BJ (cell line): ENCODE measurements around the gene SPATA18. TPM values are rescaled to one million over a fixed set of nuclear protein-coding genes. Genes with fewer than 3 reads are reported as not detected.

Experiments
- CTCF ChIA-PET: fragments of 350-600 bp; formaldehyde crosslinking; extraction: SDS; loops from one replicate; lab custom pipeline; 2021; ENCODE audit warnings: antibody characterized with exemption, inconsistent platforms; lab: Yijun Ruan, JAX
- POLR2A ChIA-PET: fragments of 300-600 bp; sonication (Branson Sonifier 250); formaldehyde crosslinking; extraction: SDS; loops from one replicate; lab custom pipeline; 2021; ENCODE audit warnings: antibody characterized with exemption; lab: Charles Lee
- DNase-seq: peaks from one replicate; pipeline ENCODE4 v3.0.0-alpha.2; 2011; ENCODE audit warnings: low read depth
- H3K27me3 ChIP-seq: 2 replicates; pipeline ENCODE4 v1.6.0; 2011; ENCODE audit warnings: low read length; ENCODE audit not compliant: control insufficient read depth, insufficient read depth
- H3K36me3 ChIP-seq: 2 replicates; pipeline ENCODE4 v1.5.1; 2011; ENCODE audit warnings: low read length; ENCODE audit not compliant: control insufficient read depth, insufficient read depth
- H3K4me3 ChIP-seq: 2 replicates; pipeline ENCODE4 v1.5.1; 2011; ENCODE audit warnings: low read depth, mild to moderate bottlenecking, control low read depth, low read length
- polyA plus RNA-seq: library from polyadenylated mRNA; depleted of rRNA; stranded (reverse); fragments of >200 nt; gene quantifications from 2 replicates; pipeline ENCODE4 v1.2.3, GENCODE V29; 2011
- TF ChIP-seq, protein P1 (sequence below): IDR thresholded peaks from 2 replicates; pipeline ENCODE4 v1.5.1; 2011; ENCODE audit warnings: low read depth, mild to moderate bottlenecking, control low read depth, inconsistent platforms, low read length, moderate library complexity; ENCODE audit not compliant: insufficient read depth

The SPATA18 gene
- polyA plus RNA-seq, 1 experiment: 10.6 TPM

DNA sequence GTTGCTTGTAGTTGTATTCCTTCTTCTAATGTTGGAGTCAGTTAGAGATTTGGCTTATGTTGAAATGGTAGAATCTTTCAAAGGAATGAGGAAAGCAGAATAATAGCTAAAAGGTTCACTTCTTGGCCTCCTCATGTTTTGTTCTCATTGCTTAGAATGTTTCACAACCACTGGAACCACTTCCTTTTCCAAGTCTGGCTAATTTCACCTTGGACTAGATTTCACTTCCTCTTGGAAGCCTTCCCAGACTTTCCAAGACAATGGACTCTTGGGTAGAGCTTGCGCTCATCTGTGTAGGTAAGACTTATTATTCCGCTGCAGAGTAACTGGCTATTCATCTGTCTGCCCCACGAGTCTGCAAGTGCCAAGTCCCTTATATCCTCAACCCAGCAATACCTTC, 8.3 kb downstream of the SPATA18 start:
- Histone ChIP-seq H3K4me3 (no peak overlapping the region), H3K27me3 (no peaks in the 10 kb centered on the region), H3K36me3 (0 out of 2 replicates have a peak, but pooled peaks cover 2% of the 10 kb centered on the region)
- TF ChIP-seq, protein P1, sequence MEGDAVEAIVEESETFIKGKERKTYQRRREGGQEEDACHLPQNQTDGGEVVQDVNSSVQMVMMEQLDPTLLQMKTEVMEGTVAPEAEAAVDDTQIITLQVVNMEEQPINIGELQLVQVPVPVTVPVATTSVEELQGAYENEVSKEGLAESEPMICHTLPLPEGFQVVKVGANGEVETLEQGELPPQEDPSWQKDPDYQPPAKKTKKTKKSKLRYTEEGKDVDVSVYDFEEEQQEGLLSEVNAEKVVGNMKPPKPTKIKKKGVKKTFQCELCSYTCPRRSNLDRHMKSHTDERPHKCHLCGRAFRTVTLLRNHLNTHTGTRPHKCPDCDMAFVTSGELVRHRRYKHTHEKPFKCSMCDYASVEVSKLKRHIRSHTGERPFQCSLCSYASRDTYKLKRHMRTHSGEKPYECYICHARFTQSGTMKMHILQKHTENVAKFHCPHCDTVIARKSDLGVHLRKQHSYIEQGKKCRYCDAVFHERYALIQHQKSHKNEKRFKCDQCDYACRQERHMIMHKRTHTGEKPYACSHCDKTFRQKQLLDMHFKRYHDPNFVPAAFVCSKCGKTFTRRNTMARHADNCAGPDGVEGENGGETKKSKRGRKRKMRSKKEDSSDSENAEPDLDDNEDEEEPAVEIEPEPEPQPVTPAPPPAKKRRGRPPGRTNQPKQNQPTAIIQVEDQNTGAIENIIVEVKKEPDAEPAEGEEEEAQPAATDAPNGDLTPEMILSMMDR: no peak
- CTCF ChIA-PET: interaction anchor here (1.5 kb wide), 1 partner anchor 14 kb away, joined by 3 read pairs; no protein-coding TSS in a partner anchor
- DNase-seq: no peak
- POLR2A ChIA-PET: interaction anchor here (0.5 kb wide), 1 partner anchor 36 kb away, joined by 3 read pairs; no protein-coding TSS in a partner anchor

GRCh38 chr4:52069571-52069970, 18.5 kb downstream of the SPATA18 start:
- no peaks in the 10 kb centered on the region for H3K27me3 ChIP-seq
- TF ChIP-seq, protein P1: no peak
- peaks cover 2% of the 10 kb centered on the region for H3K36me3 ChIP-seq
- POLR2A ChIA-PET: no interaction called here
- no peak for DNase-seq
- CTCF ChIA-PET: interaction anchor here (0.7 kb wide), 1 partner anchor 39 kb away, joined by 3 read pairs; no protein-coding TSS in a partner anchor
- no peak overlapping the region for H3K4me3 ChIP-seq

- TF ChIP-seq, protein P1: no peak
- ChIA-PET POLR2A (interaction anchor here (0.6 kb wide), 1 partner anchor 972 kb away, joined by 8 read pairs; no protein-coding TSS in a partner anchor), CTCF (interaction anchor here (0.6 kb wide), 1 partner anchor 13 kb away, joined by 3 read pairs; no protein-coding TSS in a partner anchor)
- Histone ChIP-seq H3K36me3 (peaks cover 3% of the 10 kb centered on the region), H3K27me3 (no peaks in the 10 kb centered on the region), H3K4me3 (no peak overlapping the region)
- DNase-seq: no peak
Measured at GRCh38 chr4:52071791-52072546, 20.9 kb downstream of the SPATA18 start.

DNA sequence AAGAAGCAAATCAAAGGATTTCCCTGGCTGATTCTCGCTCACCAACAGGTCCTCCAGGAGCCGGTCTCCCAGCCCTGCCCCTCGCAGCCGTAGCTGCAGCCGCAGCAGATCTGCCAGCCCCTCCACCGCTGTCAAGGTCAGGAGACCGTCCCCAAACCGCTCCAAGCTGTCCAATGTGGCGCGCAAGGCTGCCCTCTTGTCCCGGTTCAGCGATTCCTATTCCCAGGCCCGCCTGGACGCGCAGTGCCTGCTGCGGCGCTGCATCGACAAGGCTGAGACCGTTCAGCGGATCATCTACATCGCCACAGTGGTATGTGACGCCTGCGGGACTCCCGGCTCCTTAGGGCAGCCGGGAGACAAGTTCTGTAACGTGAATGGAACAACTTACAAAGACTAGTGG, 25.6 kb downstream of the SPATA18 start:
- POLR2A ChIA-PET: no interaction called here
- Histone ChIP-seq H3K4me3 (no peak overlapping the region), H3K27me3 (no peaks in the 10 kb centered on the region), H3K36me3 (0 out of 2 replicates have a peak, but pooled peaks cover 1% of the 10 kb centered on the region)
- TF ChIP-seq, protein P1: no peak
- no peak for DNase-seq
- CTCF ChIA-PET: no interaction called here

- TF ChIP-seq, protein P1: no peak
- no peak for DNase-seq
- CTCF ChIA-PET: no interaction called here
- H3K4me3 ChIP-seq: no peak overlapping the region
- H3K36me3 ChIP-seq: 0 out of 2 replicates have a peak, but pooled peaks cover 1% of the 10 kb centered on the region
- POLR2A ChIA-PET: no interaction called here
- H3K27me3 ChIP-seq: no peaks in the 10 kb centered on the region
Measured at GRCh38 chr4:52079659-52080058, 28.6 kb downstream of the SPATA18 start.
